HL-60 (cell line): Measurements from ENCODE around the gene UBE2E1.
"Not testable (repeated sequence)": the region's sequence is repeated elsewhere in the genome, so short reads cannot be mapped to it uniquely, and the experiment has no call there.

Experiments
- DNase-seq, 2 experiments: peaks; one replicate each; pipeline ENCODE4 v3.0.0-alpha.2; 2010 to 2020; ENCODE audit warnings: low read depth in 1 of 2, low spot score in 1 of 2
- H3K27ac ChIP-seq: fragments of 250-450 bp; sonication (Bioruptor Pico); replicated peaks from 2 replicates; pipeline ENCODE4 v1.5.1; 2020; ENCODE audit warnings: mild to moderate bottlenecking, moderate library complexity
- H3K27me3 ChIP-seq: fragments of 250-450 bp; sonication (Bioruptor Pico); 2 replicates; pipeline ENCODE4 v1.5.1; 2021; ENCODE audit warnings: mild to moderate bottlenecking, moderate library complexity; ENCODE audit not compliant: insufficient read depth, poor library complexity, severe bottlenecking
- H3K4me3 ChIP-seq: replicated peaks from 2 replicates; pipeline ENCODE4 v1.5.1; 2011; ENCODE audit warnings: mild to moderate bottlenecking, control low read depth, low read length; ENCODE audit not compliant: insufficient read depth
- GABPA ChIP-seq: IDR thresholded peaks from 2 replicates; pipeline ENCODE4 v1.6.1; 2012; ENCODE audit warnings: low read depth
- POLR2AphosphoS5 ChIP-seq: IDR thresholded peaks from 2 replicates; pipeline ENCODE4 v1.6.1; 2012; ENCODE audit warnings: low read depth
- SPI1 ChIP-seq: IDR thresholded peaks from 2 replicates; pipeline ENCODE4 v1.6.1; 2012; ENCODE audit warnings: low read depth, mild to moderate bottlenecking, borderline replicate concordance
- TF ChIP-seq, protein P1 (sequence below): IDR thresholded peaks from one replicate; pipeline ENCODE4 v1.5.1; 2011; ENCODE audit warnings: low read length, control low read depth, inconsistent platforms; ENCODE audit not compliant: insufficient read depth
- TF ChIP-seq, protein P2 (sequence below): IDR thresholded peaks from 2 replicates; pipeline ENCODE4 v1.6.1; 2012; ENCODE audit warnings: low read depth; ENCODE audit not compliant: insufficient replicate concordance

Gene UBE2E1

DNA sequence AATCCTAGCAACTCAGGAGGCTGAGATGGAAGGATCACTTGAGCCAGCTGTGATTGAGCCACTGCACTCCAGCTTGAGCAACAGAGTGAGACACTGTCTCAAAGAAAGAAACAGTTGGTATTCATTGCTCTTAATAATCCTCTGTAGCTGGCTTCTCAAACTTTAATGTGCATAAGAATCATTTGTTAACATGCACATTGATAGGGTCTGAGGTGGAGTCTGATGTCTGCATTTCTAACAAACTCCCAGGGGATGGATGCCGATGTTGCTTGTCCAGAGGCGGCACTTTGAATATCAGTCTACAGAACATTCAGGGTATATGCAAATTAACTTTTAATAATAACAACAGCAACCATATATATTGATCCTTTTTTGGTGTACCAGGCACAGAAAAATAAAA, 71.2 kb downstream of the UBE2E1 start:
- H3K27me3 ChIP-seq, result no peaks in the 10 kb centered on the region
- H3K27ac ChIP-seq, result no peak overlapping the region
- no peak for DNase-seq
- no peak overlapping the region for H3K4me3 ChIP-seq
- TF ChIP-seq GABPA (no peak), POLR2AphosphoS5 (peak; percentile 2; the same call in 1 of the 2 replicates), SPI1 (no peak)
- TF ChIP-seq, protein P1, sequence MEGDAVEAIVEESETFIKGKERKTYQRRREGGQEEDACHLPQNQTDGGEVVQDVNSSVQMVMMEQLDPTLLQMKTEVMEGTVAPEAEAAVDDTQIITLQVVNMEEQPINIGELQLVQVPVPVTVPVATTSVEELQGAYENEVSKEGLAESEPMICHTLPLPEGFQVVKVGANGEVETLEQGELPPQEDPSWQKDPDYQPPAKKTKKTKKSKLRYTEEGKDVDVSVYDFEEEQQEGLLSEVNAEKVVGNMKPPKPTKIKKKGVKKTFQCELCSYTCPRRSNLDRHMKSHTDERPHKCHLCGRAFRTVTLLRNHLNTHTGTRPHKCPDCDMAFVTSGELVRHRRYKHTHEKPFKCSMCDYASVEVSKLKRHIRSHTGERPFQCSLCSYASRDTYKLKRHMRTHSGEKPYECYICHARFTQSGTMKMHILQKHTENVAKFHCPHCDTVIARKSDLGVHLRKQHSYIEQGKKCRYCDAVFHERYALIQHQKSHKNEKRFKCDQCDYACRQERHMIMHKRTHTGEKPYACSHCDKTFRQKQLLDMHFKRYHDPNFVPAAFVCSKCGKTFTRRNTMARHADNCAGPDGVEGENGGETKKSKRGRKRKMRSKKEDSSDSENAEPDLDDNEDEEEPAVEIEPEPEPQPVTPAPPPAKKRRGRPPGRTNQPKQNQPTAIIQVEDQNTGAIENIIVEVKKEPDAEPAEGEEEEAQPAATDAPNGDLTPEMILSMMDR, result no peak
- TF ChIP-seq, protein P2, sequence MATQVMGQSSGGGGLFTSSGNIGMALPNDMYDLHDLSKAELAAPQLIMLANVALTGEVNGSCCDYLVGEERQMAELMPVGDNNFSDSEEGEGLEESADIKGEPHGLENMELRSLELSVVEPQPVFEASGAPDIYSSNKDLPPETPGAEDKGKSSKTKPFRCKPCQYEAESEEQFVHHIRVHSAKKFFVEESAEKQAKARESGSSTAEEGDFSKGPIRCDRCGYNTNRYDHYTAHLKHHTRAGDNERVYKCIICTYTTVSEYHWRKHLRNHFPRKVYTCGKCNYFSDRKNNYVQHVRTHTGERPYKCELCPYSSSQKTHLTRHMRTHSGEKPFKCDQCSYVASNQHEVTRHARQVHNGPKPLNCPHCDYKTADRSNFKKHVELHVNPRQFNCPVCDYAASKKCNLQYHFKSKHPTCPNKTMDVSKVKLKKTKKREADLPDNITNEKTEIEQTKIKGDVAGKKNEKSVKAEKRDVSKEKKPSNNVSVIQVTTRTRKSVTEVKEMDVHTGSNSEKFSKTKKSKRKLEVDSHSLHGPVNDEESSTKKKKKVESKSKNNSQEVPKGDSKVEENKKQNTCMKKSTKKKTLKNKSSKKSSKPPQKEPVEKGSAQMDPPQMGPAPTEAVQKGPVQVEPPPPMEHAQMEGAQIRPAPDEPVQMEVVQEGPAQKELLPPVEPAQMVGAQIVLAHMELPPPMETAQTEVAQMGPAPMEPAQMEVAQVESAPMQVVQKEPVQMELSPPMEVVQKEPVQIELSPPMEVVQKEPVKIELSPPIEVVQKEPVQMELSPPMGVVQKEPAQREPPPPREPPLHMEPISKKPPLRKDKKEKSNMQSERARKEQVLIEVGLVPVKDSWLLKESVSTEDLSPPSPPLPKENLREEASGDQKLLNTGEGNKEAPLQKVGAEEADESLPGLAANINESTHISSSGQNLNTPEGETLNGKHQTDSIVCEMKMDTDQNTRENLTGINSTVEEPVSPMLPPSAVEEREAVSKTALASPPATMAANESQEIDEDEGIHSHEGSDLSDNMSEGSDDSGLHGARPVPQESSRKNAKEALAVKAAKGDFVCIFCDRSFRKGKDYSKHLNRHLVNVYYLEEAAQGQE, result no peak

- H3K4me3 ChIP-seq, result no peak overlapping the region
- H3K27ac ChIP-seq, result no peak overlapping the region
- peak; percentile 49 to 93 for DNase-seq
- no peaks in the 10 kb centered on the region for H3K27me3 ChIP-seq
- TF ChIP-seq, protein P1, result no peak
- TF ChIP-seq POLR2AphosphoS5, result peak; percentile 76
Observed at GRCh38 chr3:23877329-23877980, 71.7 kb downstream of the UBE2E1 start.

DNA sequence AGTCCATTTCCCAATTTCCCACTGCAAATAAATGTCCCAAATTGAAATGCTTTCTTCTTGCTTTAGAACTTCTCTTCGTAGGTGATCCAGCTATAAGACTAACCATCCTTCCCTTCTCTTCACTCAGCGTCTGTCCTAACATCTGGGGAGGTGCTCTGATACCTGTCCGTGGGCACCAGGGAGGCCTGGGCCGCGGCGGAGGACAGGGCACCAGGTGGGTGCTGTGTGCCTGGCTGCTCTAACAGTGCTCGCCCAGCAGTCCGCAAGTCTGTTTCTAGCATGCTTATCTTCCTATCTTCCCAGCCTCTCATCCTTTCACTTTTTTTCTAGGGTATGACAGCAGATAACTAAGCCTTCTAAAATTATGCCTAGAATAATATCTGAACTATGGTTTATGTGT, 73.7 kb downstream of the UBE2E1 start:
- DNase-seq, result no peak
- TF ChIP-seq POLR2AphosphoS5, result no peak
- TF ChIP-seq SPI1, result no peak
- TF ChIP-seq, protein P1, result no peak
- TF ChIP-seq GABPA, result no peak
- TF ChIP-seq, protein P2, result no peak
- H3K27me3 ChIP-seq, result no peaks in the 10 kb centered on the region
- no peak overlapping the region for H3K4me3 ChIP-seq
- no peak overlapping the region for H3K27ac ChIP-seq

- Histone ChIP-seq H3K4me3 (no peak overlapping the region), H3K27me3 (no peaks in the 10 kb centered on the region), H3K27ac (no peak overlapping the region)
- TF ChIP-seq GABPA (no peak), POLR2AphosphoS5 (no peak), SPI1 (no peak)
- TF ChIP-seq, protein P2, result no peak
- TF ChIP-seq, protein P1, result no peak
- DNase-seq, result no peak
Observed at GRCh38 chr3:23880703-23881339, 75.1 kb downstream of the UBE2E1 start.

- not testable (repeated sequence) for H3K4me3 ChIP-seq, H3K27ac ChIP-seq, H3K27me3 ChIP-seq, DNase-seq
Observed at GRCh38 chr3:23881993-23882392, 76.2 kb downstream of the UBE2E1 start.
